Measurements from ENCODE around the gene CHN2.
"Not testable (repeated sequence)": the region's sequence is repeated elsewhere in the genome, so short reads cannot be mapped to it uniquely, and the experiment has no call there.

The CHN2 gene

DNA sequence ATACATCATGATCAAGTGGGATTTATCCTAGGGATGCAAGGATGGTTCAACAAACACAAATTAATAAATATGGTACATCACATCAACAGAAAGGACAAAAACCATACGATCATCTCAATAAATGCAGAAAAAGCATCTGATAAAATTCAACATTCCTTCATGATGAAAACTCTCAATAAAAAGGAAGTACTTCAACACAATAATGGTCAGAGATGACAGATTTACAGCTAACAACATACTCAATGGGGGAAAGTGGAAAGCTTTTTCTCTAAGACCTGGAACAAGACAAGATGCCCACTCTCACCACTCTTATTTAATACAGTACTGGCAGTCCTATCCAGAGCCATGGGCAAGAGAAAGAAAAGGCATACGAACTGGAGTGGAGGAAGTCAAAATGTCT is 329.2 kb downstream of the CHN2 start:
- no peak for DNase-seq

DNA sequence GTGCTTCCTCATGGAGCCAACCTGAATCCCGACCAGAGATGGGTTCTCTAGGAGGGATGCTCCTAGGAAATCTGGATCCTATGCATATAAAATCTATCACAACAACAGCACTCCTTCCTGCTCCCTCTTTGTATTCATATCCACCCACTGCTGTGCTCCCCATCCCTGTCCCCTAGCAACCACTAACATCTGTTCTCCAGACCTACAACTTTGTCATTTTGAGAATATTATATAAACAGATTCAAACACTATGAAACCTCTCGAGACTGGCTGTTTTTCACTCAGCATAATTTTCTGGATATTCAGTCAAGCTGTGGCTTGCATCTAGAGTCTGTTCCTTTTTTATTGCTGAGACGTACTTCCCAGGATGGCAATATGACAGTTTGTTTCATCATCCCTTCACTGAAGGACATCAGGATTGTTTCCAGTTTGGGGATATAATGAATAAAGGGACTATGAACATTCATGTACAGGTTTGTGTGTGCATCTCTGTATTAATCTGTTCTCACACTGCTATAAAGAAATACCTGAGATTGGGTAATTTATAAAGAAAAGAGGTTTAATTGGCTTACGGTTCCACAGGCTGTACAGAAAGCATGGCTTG is 333.0 kb downstream of the CHN2 start:
- DNase-seq: peak in 5 of 56 donors; percentile 3 to 12 (median 9)

DNA sequence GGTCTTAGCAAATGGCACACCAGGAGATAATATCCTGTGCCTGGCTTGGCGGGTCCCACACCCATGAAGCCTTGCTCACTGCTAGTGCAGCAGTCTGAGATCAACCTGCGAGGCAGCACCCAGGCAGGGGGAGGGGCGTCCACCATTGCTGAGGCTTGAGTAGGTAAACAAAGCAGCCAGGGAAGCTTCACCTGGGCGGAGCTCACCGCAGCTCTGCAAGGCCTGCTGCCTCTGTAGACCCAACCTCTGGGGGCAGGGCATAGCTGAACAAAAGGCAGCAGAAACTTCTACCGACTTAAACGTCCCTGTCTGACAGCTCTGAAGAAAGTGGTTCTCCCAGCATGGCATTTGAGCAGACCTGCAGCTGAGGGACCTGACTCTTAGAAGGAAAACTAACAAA is 334.0 kb downstream of the CHN2 start:
- DNase-seq: not testable (repeated sequence)
